Gastrocnemius medialis (tissue), 4 donors: ENCODE data around the gene HGFAC.

Source experiments
- CTCF ChIP-seq, 5 experiments: fragments of 450-650 bp in 3 of 5; fragments of 200-600 bp in 2 of 5; sonication (generic) in 2 of 5; IDR thresholded peaks in 4 of 5; conservative IDR thresholded peaks in 1 of 5; 1 replicate in 4 of 5; 2 replicates in 1 of 5; pipeline ENCODE4 v1.5.1; 2016 to 2019; ENCODE audit warnings: antibody characterized with exemption in 5 of 5, mild to moderate bottlenecking in 3 of 5, moderate library complexity in 3 of 5
- POLR2A ChIP-seq, 2 donors: fragments of 450-650 bp; IDR thresholded peaks; one replicate each; pipeline ENCODE4 v1.6.1; 2017; ENCODE audit warnings: antibody characterized with exemption in 2 of 2, mild to moderate bottlenecking in 2 of 2, moderate library complexity in 2 of 2

GRCh38 chr4:3478446-3479357 lies 36.9 kb downstream of the HGFAC start:
- TF ChIP-seq CTCF (IDR thresholded peaks at IDR 0.05 in 4 of 5, conservative IDR thresholded peaks at IDR 0.05 in 1 of 5) (no peak), POLR2A (IDR thresholded peaks at IDR 0.05) (no peak)
